ENCODE measurements around the gene FEM1A. TPM values are rescaled to one million over a fixed set of nuclear protein-coding genes. Genes with fewer than 3 reads are reported as not detected.
"Not testable (repeated sequence)": the region's sequence is repeated elsewhere in the genome, so short reads cannot be mapped to it uniquely, and the experiment has no call there.

The FEM1A gene
- total and polyA plus RNA-seq, 9 of the 15 experiments (the other 6 are each of a cell fraction or from before 2014, with no cell fraction given) = 0.08 to 19.0 (median 6.8) TPM

DNA sequence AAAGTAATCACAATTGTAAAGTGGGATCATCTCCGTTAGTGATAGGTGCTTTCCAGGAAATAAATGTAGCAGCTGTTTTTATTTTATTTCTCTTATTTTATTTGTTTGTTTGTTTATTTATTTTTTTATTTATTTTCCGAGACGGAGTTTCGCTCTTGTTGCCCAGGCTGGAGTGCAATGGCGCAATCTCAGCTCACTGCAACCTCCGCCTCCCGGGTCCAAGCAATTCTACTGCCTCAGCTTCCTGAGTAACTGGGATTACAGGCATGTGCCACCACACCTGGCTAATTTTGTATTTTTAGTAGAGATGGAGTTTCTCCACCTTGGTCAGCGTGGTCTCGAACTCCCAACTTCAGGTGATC, 40.4 kb downstream of the FEM1A start:
- H4K20me1 ChIP-seq (replicated peaks; ENCODE audit: control insufficient read depth, insufficient read depth, low read length); in situ Hi-C loops (cut with MboI); POLR2A ChIA-PET; ATAC-seq; H3K9me3 ChIP-seq (replicated peaks; ENCODE audit: control insufficient read depth, insufficient read depth, low read depth, low read length); H3K36me3 ChIP-seq (ENCODE audit: control insufficient read depth, insufficient read depth, low read length); BruUV-seq (replicated peaks); H3K27me3 ChIP-seq (ENCODE audit: control insufficient read depth in 2 of 2, insufficient read depth in 2 of 2, low read length in 2 of 2); intact Hi-C loops (cut with micrococcal nuclease); FAIRE-seq; DNase-seq (ENCODE audit: extremely low read depth in 1 of 4, low spot score in 3 of 4); H3K9me1 ChIP-seq (ENCODE audit: control insufficient read depth, insufficient read depth, low read length): not testable (repeated sequence)
- Histone ChIP-seq H3K9ac (ENCODE audit: insufficient read depth in 1 of 2, low read depth in 2 of 2, low read length in 2 of 2) (peak overlapping the region; percentile 88 to 95), H3K27ac (ENCODE audit: extremely low read depth, low read depth, low read length) (peak overlapping the region; percentile 90), H2AFZ (ENCODE audit: low read depth, low read length) (peak overlapping the region; percentile 100), H3K4me3 (peak overlapping the region; percentile 98), H3K4me1 (replicated peaks in 1 of 2; ENCODE audit: control insufficient read depth in 2 of 2, insufficient read depth in 2 of 2, low read length in 2 of 2) (peaks cover 7 to 15% of the 10 kb centered on the region in 2 experiments; a peak in 4 of 5 replicates), H3K79me2 (ENCODE audit: control insufficient read depth, insufficient read depth, low read length) (peaks cover 28% of the 10 kb centered on the region), H3K4me2 (ENCODE audit: insufficient read depth, low read length) (peak overlapping the region; percentile 92)
- 34% methylated on average over 9 of the region's 9 CpGs for WGBS (ENCODE audit: insufficient coverage, low coverage, missing lambda C conversion rate)
- CTCF ChIA-PET (ENCODE audit: low intra/inter-chr PET ratio) = interaction anchor here (0.6 kb wide), 1 partner anchor 1708 kb away, joined by 3 read pairs; no protein-coding TSS in a partner anchor
- TF ChIP-seq CEBPB (tag; IDR thresholded peaks at IDR 0.05) (peak; percentile 82), CEBPG (CRISPR knock-in tag; IDR thresholded peaks at IDR 0.05) (peak; percentile 68), CEBPG (tag; conservative IDR thresholded peaks at IDR 0.05 in 1 of 2, IDR thresholded peaks at IDR 0.05 in 1 of 2) (peak; percentile 55 to 83; a peak in 3 of 4 replicates), ELF1 (tag; IDR thresholded peaks at IDR 0.05) (peak; percentile 21), ZKSCAN8 (CRISPR knock-in tag; IDR thresholded peaks at IDR 0.05) (peak; percentile 76)
- TF ChIP-seq, protein P1, sequence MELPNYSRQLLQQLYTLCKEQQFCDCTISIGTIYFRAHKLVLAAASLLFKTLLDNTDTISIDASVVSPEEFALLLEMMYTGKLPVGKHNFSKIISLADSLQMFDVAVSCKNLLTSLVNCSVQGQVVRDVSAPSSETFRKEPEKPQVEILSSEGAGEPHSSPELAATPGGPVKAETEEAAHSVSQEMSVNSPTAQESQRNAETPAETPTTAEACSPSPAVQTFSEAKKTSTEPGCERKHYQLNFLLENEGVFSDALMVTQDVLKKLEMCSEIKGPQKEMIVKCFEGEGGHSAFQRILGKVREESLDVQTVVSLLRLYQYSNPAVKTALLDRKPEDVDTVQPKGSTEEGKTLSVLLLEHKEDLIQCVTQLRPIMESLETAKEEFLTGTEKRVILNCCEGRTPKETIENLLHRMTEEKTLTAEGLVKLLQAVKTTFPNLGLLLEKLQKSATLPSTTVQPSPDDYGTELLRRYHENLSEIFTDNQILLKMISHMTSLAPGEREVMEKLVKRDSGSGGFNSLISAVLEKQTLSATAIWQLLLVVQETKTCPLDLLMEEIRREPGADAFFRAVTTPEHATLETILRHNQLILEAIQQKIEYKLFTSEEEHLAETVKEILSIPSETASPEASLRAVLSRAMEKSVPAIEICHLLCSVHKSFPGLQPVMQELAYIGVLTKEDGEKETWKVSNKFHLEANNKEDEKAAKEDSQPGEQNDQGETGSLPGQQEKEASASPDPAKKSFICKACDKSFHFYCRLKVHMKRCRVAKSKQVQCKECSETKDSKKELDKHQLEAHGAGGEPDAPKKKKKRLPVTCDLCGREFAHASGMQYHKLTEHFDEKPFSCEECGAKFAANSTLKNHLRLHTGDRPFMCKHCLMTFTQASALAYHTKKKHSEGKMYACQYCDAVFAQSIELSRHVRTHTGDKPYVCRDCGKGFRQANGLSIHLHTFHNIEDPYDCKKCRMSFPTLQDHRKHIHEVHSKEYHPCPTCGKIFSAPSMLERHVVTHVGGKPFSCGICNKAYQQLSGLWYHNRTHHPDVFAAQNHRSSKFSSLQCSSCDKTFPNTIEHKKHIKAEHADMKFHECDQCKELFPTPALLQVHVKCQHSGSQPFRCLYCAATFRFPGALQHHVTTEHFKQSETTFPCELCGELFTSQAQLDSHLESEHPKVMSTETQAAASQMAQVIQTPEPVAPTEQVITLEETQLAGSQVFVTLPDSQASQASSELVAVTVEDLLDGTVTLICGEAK (IDR thresholded peaks at IDR 0.05) = peak; percentile 12; the same call in 1 of the 2 replicates
- TF ChIP-seq, protein P1 (CRISPR knock-in tag; IDR thresholded peaks at IDR 0.05) = not testable (repeated sequence)
- TF ChIP-seq, protein P2, sequence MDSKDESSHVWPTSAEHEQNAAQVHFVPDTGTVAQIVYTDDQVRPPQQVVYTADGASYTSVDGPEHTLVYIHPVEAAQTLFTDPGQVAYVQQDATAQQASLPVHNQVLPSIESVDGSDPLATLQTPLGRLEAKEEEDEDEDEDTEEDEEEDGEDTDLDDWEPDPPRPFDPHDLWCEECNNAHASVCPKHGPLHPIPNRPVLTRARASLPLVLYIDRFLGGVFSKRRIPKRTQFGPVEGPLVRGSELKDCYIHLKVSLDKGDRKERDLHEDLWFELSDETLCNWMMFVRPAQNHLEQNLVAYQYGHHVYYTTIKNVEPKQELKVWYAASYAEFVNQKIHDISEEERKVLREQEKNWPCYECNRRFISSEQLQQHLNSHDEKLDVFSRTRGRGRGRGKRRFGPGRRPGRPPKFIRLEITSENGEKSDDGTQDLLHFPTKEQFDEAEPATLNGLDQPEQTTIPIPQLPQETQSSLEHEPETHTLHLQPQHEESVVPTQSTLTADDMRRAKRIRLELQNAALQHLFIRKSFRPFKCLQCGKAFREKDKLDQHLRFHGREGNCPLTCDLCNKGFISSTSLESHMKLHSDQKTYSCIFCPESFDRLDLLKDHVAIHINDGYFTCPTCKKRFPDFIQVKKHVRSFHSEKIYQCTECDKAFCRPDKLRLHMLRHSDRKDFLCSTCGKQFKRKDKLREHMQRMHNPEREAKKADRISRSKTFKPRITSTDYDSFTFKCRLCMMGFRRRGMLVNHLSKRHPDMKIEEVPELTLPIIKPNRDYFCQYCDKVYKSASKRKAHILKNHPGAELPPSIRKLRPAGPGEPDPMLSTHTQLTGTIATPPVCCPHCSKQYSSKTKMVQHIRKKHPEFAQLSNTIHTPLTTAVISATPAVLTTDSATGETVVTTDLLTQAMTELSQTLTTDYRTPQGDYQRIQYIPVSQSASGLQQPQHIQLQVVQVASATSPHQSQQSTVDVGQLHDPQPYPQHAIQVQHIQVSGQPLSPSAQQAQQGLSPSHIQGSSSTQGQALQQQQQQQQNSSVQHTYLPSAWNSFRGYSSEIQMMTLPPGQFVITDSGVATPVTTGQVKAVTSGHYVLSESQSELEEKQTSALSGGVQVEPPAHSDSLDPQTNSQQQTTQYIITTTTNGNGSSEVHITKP (IDR thresholded peaks at IDR 0.05; ENCODE audit: partially characterized antibody) = peak; percentile 92
